Uterus (tissue), 4 donors: ENCODE data around the gene FBLIM1. TPM values are rescaled to one million over a fixed set of nuclear protein-coding genes. Genes with fewer than 3 reads are reported as not detected.

ENCODE experiments used
- DNase-seq, 2 donors: peaks; one replicate each; pipeline ENCODE4 v3.0.0-alpha.2; 2019 to 2020
- H3K27ac ChIP-seq, 2 donors: fragments of 200-600 bp; sonication (generic); 1 replicate in 1 of 2; 2 replicates in 1 of 2; pipeline ENCODE4 v1.5.1; 2016 to 2018
- H3K27me3 ChIP-seq, 2 donors: fragments of 200-600 bp; sonication (generic); one replicate each; pipeline ENCODE4 v1.5.1; 2018 to 2019; ENCODE audit warnings: control low read depth in 1 of 2
- H3K36me3 ChIP-seq, 2 donors: fragments of 200-600 bp; sonication (generic); one replicate each; pipeline ENCODE4 v1.5.1; 2019; ENCODE audit warnings: control low read depth in 1 of 2
- H3K4me1 ChIP-seq, 2 donors: fragments of 200-600 bp; sonication (generic); one replicate each; pipeline ENCODE4 v1.5.1; 2018 to 2019; ENCODE audit warnings: control low read depth in 1 of 2
- H3K4me3 ChIP-seq, 2 donors: fragments of 200-600 bp; sonication (generic); 1 replicate in 1 of 2; 2 replicates in 1 of 2; pipeline ENCODE4 v1.5.1; 2018 to 2019; ENCODE audit warnings: mild to moderate bottlenecking in 1 of 2
- H3K9me3 ChIP-seq, 2 donors: fragments of 200-600 bp; sonication (generic); one replicate each; pipeline ENCODE4 v1.5.1; 2019; ENCODE audit warnings: control low read depth in 1 of 2
- CTCF ChIP-seq, 4 experiments: fragments of 200-600 bp in 2 of 4; fragments of 450-650 bp in 2 of 4; sonication (generic) in 2 of 4; IDR thresholded peaks; one replicate each; pipeline ENCODE4 v1.5.1; 2016 to 2019; ENCODE audit warnings: antibody characterized with exemption in 4 of 4, mild to moderate bottlenecking in 2 of 4, moderate library complexity in 1 of 4
- POLR2A ChIP-seq, 2 donors: fragments of 450-650 bp; IDR thresholded peaks; one replicate each; pipeline ENCODE4 v1.6.1; 2016; ENCODE audit warnings: antibody characterized with exemption in 2 of 2, mild to moderate bottlenecking in 1 of 2, moderate library complexity in 1 of 2
- intact Hi-C: fragments of 100-400 bp; cut with DNase I; formaldehyde crosslinking; loops from one replicate; pipeline ENCODE4 v1.15.1; 2023; ENCODE audit warnings: low total_unique reads
- total RNA-seq, 4 donors: library from RNA; depleted of rRNA in 3 of 4; stranded (reverse); fragments of >200 nt in 3 of 4; gene quantifications; one replicate each; pipeline versions ENCODE4 v1.1.0 to v1.2.4, GENCODE V29; 2014 to 2023
- donor health status: DM: yes; HTN: yes; CAD: no.

Gene FBLIM1
- total RNA-seq, 4 donors from 2014 or later, result 12.9 to 96.9 (median 74.3) TPM

- TF ChIP-seq POLR2A (IDR thresholded peaks at IDR 0.05) (no peak), CTCF (IDR thresholded peaks at IDR 0.05) (no peak)
- intact Hi-C loops, result no loop called here
- H3K27ac ChIP-seq, result no peak overlapping the region
These were observed 3.0 kb upstream of the FBLIM1 start for GRCh38 chr1:15755646-15756040.

GRCh38 chr1:15756143-15757015, 2.2 kb upstream of the FBLIM1 start:
- no peak for TF ChIP-seq CTCF (IDR thresholded peaks at IDR 0.05)
- TF ChIP-seq POLR2A (IDR thresholded peaks at IDR 0.05), result no peak
- H3K4me1 ChIP-seq, result peaks cover 0 to 4% of the 10 kb centered on the region in 2 donors
- no peak overlapping the region for H3K4me3 ChIP-seq
- H3K27me3 ChIP-seq, result no peaks in the 10 kb centered on the region
- intact Hi-C loops, result no loop called here
- H3K27ac ChIP-seq, result no peak overlapping the region
- H3K36me3 ChIP-seq, result no peaks in the 10 kb centered on the region
- H3K9me3 ChIP-seq, result no peaks in the 10 kb centered on the region
- DNase-seq, result no peak

More at GRCh38 chr1:15755646-15756040, 3.0 kb upstream of the FBLIM1 start:
- no peaks in the 10 kb centered on the region for H3K9me3 ChIP-seq
- H3K4me1 ChIP-seq, result peaks cover 0 to 4% of the 10 kb centered on the region in 2 donors
- no peaks in the 10 kb centered on the region for H3K27me3 ChIP-seq
- no peaks in the 10 kb centered on the region for H3K36me3 ChIP-seq
- no peak overlapping the region for H3K4me3 ChIP-seq
- no peak for DNase-seq

GRCh38 chr1:15757016-15757543, 1.5 kb upstream of the FBLIM1 start:
- no peak for TF ChIP-seq POLR2A (IDR thresholded peaks at IDR 0.05)
- TF ChIP-seq CTCF (IDR thresholded peaks at IDR 0.05), result no peak
- H3K4me1 ChIP-seq, result peaks cover 0 to 4% of the 10 kb centered on the region in 2 donors
- DNase-seq, result no peak
- H3K9me3 ChIP-seq, result no peaks in the 10 kb centered on the region
- H3K4me3 ChIP-seq, result no peak overlapping the region
- peak overlapping the region; percentile 78 to 86 for H3K27ac ChIP-seq
- no peaks in the 10 kb centered on the region for H3K27me3 ChIP-seq
- H3K36me3 ChIP-seq, result no peaks in the 10 kb centered on the region
- intact Hi-C loops, result no loop called here

- Histone ChIP-seq H3K27me3 (no peaks in the 10 kb centered on the region), H3K4me3 (peak overlapping the region; percentile 46 to 88), H3K9me3 (no peaks in the 10 kb centered on the region), H3K27ac (peak overlapping the region; percentile 78 to 86), H3K4me1 (peaks cover 0 to 4% of the 10 kb centered on the region in 2 donors), H3K36me3 (no peaks in the 10 kb centered on the region)
- intact Hi-C loops, result no loop called here
- no peak for DNase-seq
- TF ChIP-seq POLR2A (IDR thresholded peaks at IDR 0.05) (no peak), CTCF (IDR thresholded peaks at IDR 0.05) (no peak)
These were observed 836 bp upstream of the FBLIM1 start for GRCh38 chr1:15757575-15758342.
